GM12878 (cell line): Measurements from ENCODE around the gene OLFML2B.

ENCODE experiments used
- EZH2 ChIP-seq: IDR thresholded peaks from 2 replicates; pipeline ENCODE4 v1.6.1; 2012; ENCODE audit warnings: low read depth, mild to moderate bottlenecking, control low read depth, inconsistent platforms, low read length, borderline replicate concordance; ENCODE audit not compliant: control insufficient read depth
- FOXK2 ChIP-seq: fragments of 450-650 bp; IDR thresholded peaks from 2 replicates; pipeline ENCODE4 v1.6.1; 2017; ENCODE audit warnings: mild to moderate bottlenecking, moderate library complexity
- MXI1 ChIP-seq: fragments of 150-350 bp; IDR thresholded peaks from 2 replicates; pipeline ENCODE4 v1.6.1; 2011; ENCODE audit warnings: low read depth, mild to moderate bottlenecking, inconsistent platforms, low read length, improper control_type of control experiment
- MYC ChIP-seq: IDR thresholded peaks from 2 replicates; pipeline ENCODE4 v1.6.1; 2011; ENCODE audit warnings: mild to moderate bottlenecking, low read length, moderate library complexity, inconsistent platforms; ENCODE audit not compliant: insufficient read depth, insufficient replicate concordance, insufficient read length, severe bottlenecking
- SUPT20H ChIP-seq: IDR thresholded peaks from 2 replicates; pipeline ENCODE4 v1.6.1; 2011; ENCODE audit warnings: low read depth, mild to moderate bottlenecking, low read length, moderate library complexity, borderline replicate concordance; ENCODE audit not compliant: control insufficient read depth
- TF ChIP-seq, protein P1 (sequence below), 3 experiments: IDR thresholded peaks in 2 of 3; conservative IDR thresholded peaks in 1 of 3; 2 replicates each; pipeline ENCODE4 v1.5.1; 2011; ENCODE audit warnings: low read depth in 3 of 3, low read length in 3 of 3, mild to moderate bottlenecking in 3 of 3, control low read depth in 2 of 3, moderate library complexity in 2 of 3, inconsistent platforms in 1 of 3, mixed read lengths in 1 of 3; ENCODE audit not compliant: control insufficient read depth in 2 of 3, insufficient read depth in 1 of 3; ENCODE audit errors: extremely low read depth in 1 of 3

- TF ChIP-seq SUPT20H (no peak), EZH2 (no peak), FOXK2 (no peak), MXI1 (no peak), MYC (no peak)
- TF ChIP-seq, protein P1, sequence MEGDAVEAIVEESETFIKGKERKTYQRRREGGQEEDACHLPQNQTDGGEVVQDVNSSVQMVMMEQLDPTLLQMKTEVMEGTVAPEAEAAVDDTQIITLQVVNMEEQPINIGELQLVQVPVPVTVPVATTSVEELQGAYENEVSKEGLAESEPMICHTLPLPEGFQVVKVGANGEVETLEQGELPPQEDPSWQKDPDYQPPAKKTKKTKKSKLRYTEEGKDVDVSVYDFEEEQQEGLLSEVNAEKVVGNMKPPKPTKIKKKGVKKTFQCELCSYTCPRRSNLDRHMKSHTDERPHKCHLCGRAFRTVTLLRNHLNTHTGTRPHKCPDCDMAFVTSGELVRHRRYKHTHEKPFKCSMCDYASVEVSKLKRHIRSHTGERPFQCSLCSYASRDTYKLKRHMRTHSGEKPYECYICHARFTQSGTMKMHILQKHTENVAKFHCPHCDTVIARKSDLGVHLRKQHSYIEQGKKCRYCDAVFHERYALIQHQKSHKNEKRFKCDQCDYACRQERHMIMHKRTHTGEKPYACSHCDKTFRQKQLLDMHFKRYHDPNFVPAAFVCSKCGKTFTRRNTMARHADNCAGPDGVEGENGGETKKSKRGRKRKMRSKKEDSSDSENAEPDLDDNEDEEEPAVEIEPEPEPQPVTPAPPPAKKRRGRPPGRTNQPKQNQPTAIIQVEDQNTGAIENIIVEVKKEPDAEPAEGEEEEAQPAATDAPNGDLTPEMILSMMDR (IDR thresholded peaks at IDR 0.05 in 2 of 3, conservative IDR thresholded peaks at IDR 0.05 in 1 of 3; ENCODE audit: control insufficient read depth in 2 of 3, extremely low read depth in 1 of 3, insufficient read depth in 1 of 3, low read depth in 3 of 3, low read length in 3 of 3) = no peak
Observed at GRCh38 chr1:161970036-161970435, 53.6 kb downstream of the OLFML2B start.
